Aorta (tissue), 5 donors: ENCODE data around the gene GALNT15. TPM values are rescaled to one million over a fixed set of nuclear protein-coding genes. Genes with fewer than 3 reads are reported as not detected.

ENCODE experiments used
- ATAC-seq: fragments of 200-7000 bp; cut with Tn5 transposase; one replicate; pipeline ENCODE4 v1.9.1; 2022; ENCODE audit warnings: moderate library complexity; ENCODE audit not compliant: low FRiP score
- DNase-seq, 2 donors: peaks; one replicate each; pipeline ENCODE4 v3.0.0-alpha.2; 2020
- H3K27ac ChIP-seq, 2 donors: one replicate each; pipeline ENCODE4 v1.5.1; 2013; ENCODE audit warnings: low read length in 2 of 2, mild to moderate bottlenecking in 2 of 2, moderate library complexity in 2 of 2, control low read depth in 1 of 2, inconsistent platforms in 1 of 2, low read depth in 1 of 2
- H3K27me3 ChIP-seq, 2 donors: one replicate each; pipeline ENCODE4 v1.6.1; 2013; ENCODE audit warnings: control low read depth in 1 of 2, low read length in 1 of 2, mild to moderate bottlenecking in 1 of 2, moderate library complexity in 1 of 2; ENCODE audit not compliant: insufficient read depth in 2 of 2, control insufficient read depth in 1 of 2
- H3K36me3 ChIP-seq, 2 donors: one replicate each; pipeline ENCODE4 v1.6.1; 2013; ENCODE audit warnings: control low read depth in 1 of 2, low read length in 1 of 2, mild to moderate bottlenecking in 1 of 2; ENCODE audit not compliant: insufficient read depth in 2 of 2, control insufficient read depth in 1 of 2
- H3K4me1 ChIP-seq, 2 donors: one replicate each; pipeline ENCODE4 v1.6.1; 2013; ENCODE audit warnings: low read length in 2 of 2, control low read depth in 1 of 2, mild to moderate bottlenecking in 1 of 2, moderate library complexity in 1 of 2; ENCODE audit not compliant: insufficient read depth in 2 of 2, control insufficient read depth in 1 of 2
- H3K4me3 ChIP-seq, 2 donors: one replicate each; pipeline ENCODE4 v1.5.1; 2013; ENCODE audit warnings: low read length in 2 of 2, control low read depth in 1 of 2, mild to moderate bottlenecking in 1 of 2
- H3K9me3 ChIP-seq: one replicate; pipeline ENCODE4 v1.6.1; 2013; ENCODE audit warnings: mild to moderate bottlenecking, low read length; ENCODE audit not compliant: control insufficient read depth
- WGBS, 2 donors: extraction: QIAGEN DNeasy Blood & Tissue Kit; methylation state at CpG; one replicate each; pipeline ENCODE4 v1.1.7; 2013; 5-methylcytosine and 5-hydroxymethylcytosine counted together
- intact Hi-C, 2 donors: fragments of 100-400 bp; cut with DNase I; formaldehyde crosslinking; loops; one replicate each; pipeline versions ENCODE4 v1.14.2 to v1.15.0; 2022
- polyA plus RNA-seq, 2 donors: library from polyadenylated mRNA; stranded (reverse); fragments of 200-250 nt; gene quantifications; one replicate each; pipeline ENCODE4 v1.2.3, GENCODE V29; 2013
- total RNA-seq, 2 donors: library from RNA; stranded (reverse); fragmentation: NEBNext Ultra II Directional; extraction: Animal tissue kit (Norgen Biotek cat#: 25700); gene quantifications; one replicate each; pipeline ENCODE4 v1.2.1, GENCODE V29; 2021
- donor health status: healthy with polysubstance abuse.
- donor health status: Bipolar disorder and iron deficiency.
- donor health status: DM: no; HTN: no; CAD: no.
- donor health status: DM: no; HTN: no; CAD: no.
- donor health status: DM: yes; HTN: yes; CAD: no.

Gene GALNT15
- total and polyA plus RNA-seq, 4 donors = 12.5 to 113 (median 45.1) TPM

DNA sequence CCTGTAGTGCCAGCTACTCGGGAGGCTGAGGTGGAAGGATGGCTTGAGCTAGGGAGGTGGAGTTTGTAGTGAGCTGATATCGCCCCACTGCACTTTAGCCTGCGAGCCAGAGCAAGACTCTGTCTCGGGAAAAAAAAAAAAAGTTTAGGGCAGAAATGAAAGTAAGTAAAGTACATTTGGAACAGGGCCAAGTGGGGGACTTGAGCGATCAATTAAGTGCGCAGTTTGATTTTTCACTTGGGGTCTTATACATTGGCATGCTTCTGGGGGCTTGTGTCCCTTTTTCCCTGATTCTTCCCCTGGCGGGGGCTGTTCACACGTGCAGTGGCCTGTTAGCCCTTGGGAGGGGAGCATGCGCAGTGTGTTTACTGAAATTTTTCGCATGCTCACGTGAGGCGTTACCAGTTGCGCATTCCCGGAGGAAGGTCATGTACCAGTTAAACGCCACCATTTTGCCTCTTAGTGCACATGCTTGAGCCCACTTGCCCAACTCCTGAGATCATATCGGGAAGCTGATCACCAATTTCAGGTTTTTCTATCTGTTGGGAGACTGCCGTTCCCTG, 42.0 kb downstream of the GALNT15 start:
- no peak for ATAC-seq
- no peaks in the 10 kb centered on the region for H3K4me1 ChIP-seq
- H3K4me3 ChIP-seq = no peak overlapping the region
- H3K27ac ChIP-seq = no peak overlapping the region
- H3K9me3 ChIP-seq = no peaks in the 10 kb centered on the region
- peaks cover 0 to 2% of the 10 kb centered on the region in 2 donors for H3K36me3 ChIP-seq
- 94% methylated on average over 17 of the region's 17 CpGs for WGBS, 2 donors
- no peak for DNase-seq
- H3K27me3 ChIP-seq = no peaks in the 10 kb centered on the region
- intact Hi-C loops = no loop called here

GRCh38 chr3:16219777-16220176, 45.3 kb downstream of the GALNT15 start:
- H3K4me1 ChIP-seq = no peaks in the 10 kb centered on the region
- no peak overlapping the region for H3K4me3 ChIP-seq
- 93 to 98% methylated on average over 3 of the region's 3 CpGs for WGBS, 2 donors
- H3K36me3 ChIP-seq = no peaks in the 10 kb centered on the region
- no peak overlapping the region for H3K27ac ChIP-seq
- intact Hi-C loops = no loop called here
- ATAC-seq = no peak
- H3K9me3 ChIP-seq = no peaks in the 10 kb centered on the region
- H3K27me3 ChIP-seq = no peaks in the 10 kb centered on the region
- DNase-seq = no peak

- Histone ChIP-seq H3K27ac (no peak overlapping the region), H3K9me3 (no peaks in the 10 kb centered on the region), H3K4me3 (no peak overlapping the region), H3K4me1 (no peaks in the 10 kb centered on the region), H3K27me3 (no peaks in the 10 kb centered on the region), H3K36me3 (no peaks in the 10 kb centered on the region)
- WGBS, 2 donors = 82 to 83% methylated on average over 3 of the region's 3 CpGs
- intact Hi-C loops = no loop called here
- ATAC-seq = no peak
- DNase-seq = no peak
Measured at GRCh38 chr3:16221990-16222389, 47.5 kb downstream of the GALNT15 start.

DNA sequence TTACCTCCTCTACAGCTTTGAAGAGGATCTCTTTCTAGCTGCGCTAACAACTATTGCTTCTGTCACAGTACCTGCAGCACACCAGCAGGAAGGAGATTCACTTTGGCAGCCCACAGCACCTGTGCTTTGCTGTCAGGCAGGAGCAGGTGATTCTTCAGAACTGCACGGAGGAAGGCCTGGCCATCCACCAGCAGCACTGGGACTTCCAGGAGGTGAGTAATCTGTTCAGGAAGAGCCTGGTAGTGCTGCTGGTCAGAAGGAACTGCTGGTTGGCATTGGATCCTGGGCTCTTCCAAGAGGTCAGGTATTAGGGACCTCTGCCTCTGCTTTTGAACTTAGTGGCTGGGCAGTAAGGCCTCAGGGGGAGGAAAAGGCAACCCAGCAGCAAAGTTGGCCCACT, 48.1 kb downstream of the GALNT15 start:
- H3K27me3 ChIP-seq = no peaks in the 10 kb centered on the region
- no peaks in the 10 kb centered on the region for H3K4me1 ChIP-seq
- WGBS, 2 donors = 92 to 93% methylated on average over 2 of the region's 2 CpGs
- ATAC-seq (no peak), DNase-seq (no peak)
- intact Hi-C loops = no loop called here
- H3K4me3 ChIP-seq = no peak overlapping the region
- H3K36me3 ChIP-seq = no peaks in the 10 kb centered on the region
- no peaks in the 10 kb centered on the region for H3K9me3 ChIP-seq
- no peak overlapping the region for H3K27ac ChIP-seq

DNA sequence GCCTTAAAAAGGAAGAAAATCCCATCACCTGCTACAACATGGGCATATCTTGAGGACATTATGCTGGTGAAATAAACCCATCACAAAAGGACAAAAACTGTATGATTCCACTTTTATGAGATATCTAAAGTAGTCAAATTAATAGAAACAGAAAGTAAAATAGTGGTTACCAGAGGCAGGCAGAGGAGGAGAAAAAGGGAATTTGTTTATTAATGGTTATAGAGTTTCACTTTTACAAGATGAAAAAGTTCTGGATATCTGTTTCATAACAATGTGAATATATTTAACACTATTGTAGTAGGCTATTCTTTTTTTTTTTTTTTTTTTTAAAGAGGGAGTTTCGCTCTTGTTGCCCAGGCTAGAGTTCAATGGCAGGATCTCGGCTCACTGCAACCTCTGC, 49.8 kb downstream of the GALNT15 start:
- H3K4me1 ChIP-seq = no peaks in the 10 kb centered on the region
- no peaks in the 10 kb centered on the region for H3K27me3 ChIP-seq
- WGBS, 2 donors = 97 to 100% methylated on average over 2 of the region's 2 CpGs
- no peak overlapping the region for H3K27ac ChIP-seq
- H3K4me3 ChIP-seq = no peak overlapping the region
- H3K9me3 ChIP-seq = no peaks in the 10 kb centered on the region
- no peaks in the 10 kb centered on the region for H3K36me3 ChIP-seq
- intact Hi-C loops = no loop called here
- no peak for DNase-seq
- ATAC-seq = no peak

GRCh38 chr3:16227566-16227965, 53.1 kb downstream of the GALNT15 start:
- no peaks in the 10 kb centered on the region for H3K27me3 ChIP-seq
- no peaks in the 10 kb centered on the region for H3K9me3 ChIP-seq
- 74 to 86% methylated on average over 1 of the region's 1 CpG for WGBS, 2 donors
- H3K36me3 ChIP-seq = no peaks in the 10 kb centered on the region
- intact Hi-C loops = no loop called here
- DNase-seq (no peak), ATAC-seq (no peak)
- no peak overlapping the region for H3K27ac ChIP-seq
- H3K4me1 ChIP-seq = no peaks in the 10 kb centered on the region
- no peak overlapping the region for H3K4me3 ChIP-seq

- DNase-seq (no peak), ATAC-seq (no peak)
- Histone ChIP-seq H3K27ac (no peak overlapping the region), H3K27me3 (no peaks in the 10 kb centered on the region), H3K4me3 (no peak overlapping the region), H3K4me1 (no peaks in the 10 kb centered on the region), H3K36me3 (no peaks in the 10 kb centered on the region), H3K9me3 (no peaks in the 10 kb centered on the region)
- intact Hi-C loops = no loop called here
Measured at GRCh38 chr3:16229681-16230080, 55.2 kb downstream of the GALNT15 start.

DNA sequence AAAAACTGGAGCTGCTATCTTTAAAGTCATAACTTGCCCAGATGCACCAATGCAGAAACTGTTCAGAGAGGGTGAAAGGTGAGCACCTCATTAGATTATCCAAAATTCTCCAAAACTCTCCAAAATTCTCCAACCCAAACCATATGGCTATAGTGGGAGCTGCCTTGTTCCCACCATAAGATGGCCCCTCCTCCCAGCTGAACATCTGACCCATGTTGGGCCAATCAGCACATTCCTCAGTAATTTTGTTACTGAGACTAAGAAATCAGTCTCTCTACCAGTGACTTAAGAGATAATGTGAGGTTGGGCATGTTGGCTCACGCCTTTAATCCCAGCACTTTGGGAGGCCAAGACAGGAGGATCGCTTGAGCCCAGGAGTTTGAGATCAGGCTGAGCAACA, 57.5 kb downstream of the GALNT15 start:
- H3K27me3 ChIP-seq = no peaks in the 10 kb centered on the region
- intact Hi-C loops = no loop called here
- ATAC-seq (no peak), DNase-seq (no peak)
- no peaks in the 10 kb centered on the region for H3K4me1 ChIP-seq
- 99 to 100% methylated on average over 2 of the region's 2 CpGs for WGBS, 2 donors
- H3K27ac ChIP-seq = no peak overlapping the region
- H3K9me3 ChIP-seq = no peaks in the 10 kb centered on the region
- H3K36me3 ChIP-seq = no peaks in the 10 kb centered on the region
- no peak overlapping the region for H3K4me3 ChIP-seq

GRCh38 chr3:16233806-16234205, 59.3 kb downstream of the GALNT15 start:
- intact Hi-C loops = no loop called here
- 97 to 100% methylated on average over 1 of the region's 1 CpG for WGBS, 2 donors
- no peaks in the 10 kb centered on the region for H3K4me1 ChIP-seq
- H3K36me3 ChIP-seq = no peaks in the 10 kb centered on the region
- H3K9me3 ChIP-seq = no peaks in the 10 kb centered on the region
- no peak overlapping the region for H3K4me3 ChIP-seq
- ATAC-seq = no peak
- H3K27me3 ChIP-seq = no peaks in the 10 kb centered on the region
- no peak overlapping the region for H3K27ac ChIP-seq
- no peak for DNase-seq
